H9 (cell line): ENCODE data around the gene MORN1. TPM values are rescaled to one million over a fixed set of nuclear protein-coding genes. Genes with fewer than 3 reads are reported as not detected.

Experiments used
- DNase-seq: peaks from one replicate; pipeline ENCODE4 v3.0.0-alpha.2; 2017
- H2AFZ ChIP-seq: one replicate; pipeline ENCODE4 v1.6.1; 2013; ENCODE audit warnings: mild to moderate bottlenecking, low read length, control low read depth, moderate library complexity
- H2AK5ac ChIP-seq: 2 replicates; pipeline ENCODE4 v1.6.1; 2013; ENCODE audit warnings: low read length, control low read depth, mixed read lengths; ENCODE audit not compliant: insufficient read length
- H2BK120ac ChIP-seq: one replicate; pipeline ENCODE4 v1.6.1; 2013; ENCODE audit warnings: low read depth, mild to moderate bottlenecking, low read length, control low read depth, inconsistent platforms; ENCODE audit not compliant: poor library complexity, severe bottlenecking
- H2BK12ac ChIP-seq: 2 replicates; pipeline ENCODE4 v1.6.1; 2013; ENCODE audit warnings: low read length, control low read depth, mixed read lengths, low read depth; ENCODE audit not compliant: insufficient read length
- H2BK15ac ChIP-seq: 2 replicates; pipeline ENCODE4 v1.6.1; 2013; ENCODE audit warnings: low read depth, low read length, control low read depth
- H2BK20ac ChIP-seq: one replicate; pipeline ENCODE4 v1.6.1; 2013; ENCODE audit warnings: low read depth, mild to moderate bottlenecking, low read length, control low read depth, inconsistent platforms; ENCODE audit not compliant: poor library complexity, severe bottlenecking
- H2BK5ac ChIP-seq: 2 replicates; pipeline ENCODE4 v1.6.1; 2013; ENCODE audit warnings: low read length, control low read depth, mixed read lengths; ENCODE audit not compliant: insufficient read length
- H3K14ac ChIP-seq: 2 replicates; pipeline ENCODE4 v1.6.1; 2013; ENCODE audit warnings: low read length, control low read depth; ENCODE audit not compliant: insufficient read depth
- H3K18ac ChIP-seq: 2 replicates; pipeline ENCODE4 v1.6.1; 2013; ENCODE audit warnings: low read depth, mild to moderate bottlenecking, mixed read lengths, low read length, control low read depth; ENCODE audit not compliant: insufficient read length
- H3K23ac ChIP-seq: 2 replicates; pipeline ENCODE4 v1.6.1; 2013; ENCODE audit warnings: low read length, control low read depth, mixed read lengths, low read depth; ENCODE audit not compliant: insufficient read length
- H3K23me2 ChIP-seq: 2 replicates; pipeline ENCODE4 v1.6.1; 2013; ENCODE audit warnings: low read depth, mild to moderate bottlenecking, mixed read lengths, low read length, control low read depth; ENCODE audit not compliant: insufficient read length, poor library complexity, severe bottlenecking
- H3K27ac ChIP-seq: 2 replicates; pipeline ENCODE4 v1.5.1; 2013; ENCODE audit warnings: low read length, control low read depth, mixed read lengths, low read depth; ENCODE audit not compliant: insufficient read length
- H3K27me3 ChIP-seq: 2 replicates; pipeline ENCODE4 v1.6.1; 2013; ENCODE audit warnings: low read length, control low read depth, inconsistent platforms; ENCODE audit not compliant: insufficient read depth
- H3K4ac ChIP-seq: 2 replicates; pipeline ENCODE4 v1.6.1; 2013; ENCODE audit warnings: low read depth, mild to moderate bottlenecking, control low read depth, inconsistent platforms, low read length, moderate library complexity
- H3K4me1 ChIP-seq: 2 replicates; pipeline ENCODE4 v1.6.1; 2013; ENCODE audit warnings: low read length, control low read depth, inconsistent platforms; ENCODE audit not compliant: insufficient read depth
- H3K4me2 ChIP-seq: 2 replicates; pipeline ENCODE4 v1.6.1; 2013; ENCODE audit warnings: low read length, control low read depth, mixed read lengths; ENCODE audit not compliant: insufficient read length, insufficient read depth
- H3K56ac ChIP-seq: 2 replicates; pipeline ENCODE4 v1.6.1; 2013; ENCODE audit warnings: low read depth, mild to moderate bottlenecking, mixed read lengths, low read length, control low read depth; ENCODE audit not compliant: insufficient read length
- H3K79me1 ChIP-seq: 2 replicates; pipeline ENCODE4 v1.6.1; 2013; ENCODE audit warnings: low read depth, mild to moderate bottlenecking, moderate library complexity, low read length, control low read depth, inconsistent platforms; ENCODE audit not compliant: insufficient read depth, poor library complexity, severe bottlenecking
- H3K79me2 ChIP-seq: 2 replicates; pipeline ENCODE4 v1.6.1; 2013; ENCODE audit warnings: low read length, control low read depth, inconsistent platforms; ENCODE audit not compliant: insufficient read depth
- H3K9ac ChIP-seq: 2 replicates; pipeline ENCODE4 v1.6.1; 2013; ENCODE audit warnings: low read length, control low read depth, mixed read lengths; ENCODE audit not compliant: insufficient read length; ENCODE audit errors: extremely low read depth
- H3K9me3 ChIP-seq: one replicate; pipeline ENCODE4 v1.6.1; 2013; ENCODE audit warnings: low read depth, low read length, inconsistent platforms; ENCODE audit not compliant: control insufficient read depth
- H3T11ph ChIP-seq: one replicate; pipeline ENCODE4 v1.6.1; 2013; ENCODE audit warnings: mild to moderate bottlenecking, low read length, control low read depth, inconsistent platforms
- H4K20me1 ChIP-seq: one replicate; pipeline ENCODE4 v1.6.1; 2013; ENCODE audit not compliant: control insufficient read depth, insufficient read length, insufficient read depth
- H4K5ac ChIP-seq: 2 replicates; pipeline ENCODE4 v1.6.1; 2013; ENCODE audit warnings: low read depth, mild to moderate bottlenecking, mixed read lengths, low read length, control low read depth; ENCODE audit not compliant: insufficient read length
- H4K8ac ChIP-seq: replicated peaks from 2 replicates; pipeline ENCODE4 v1.6.1; 2013; ENCODE audit warnings: low read length, control low read depth, mixed read lengths, low read depth; ENCODE audit not compliant: insufficient read length
- H4K91ac ChIP-seq: 2 replicates; pipeline ENCODE4 v1.6.1; 2013; ENCODE audit warnings: low read depth, mild to moderate bottlenecking, moderate library complexity, mixed read lengths, low read length, control low read depth; ENCODE audit not compliant: insufficient read length
- H3K27ac Mint-ChIP-seq, 3 experiments: 2 replicates in 2 of 3; 3 replicates in 1 of 3; pipeline ENCODE4 v1.8.0; 2020 to 2021; ENCODE audit warnings: mixed read lengths in 3 of 3, mild to moderate bottlenecking in 1 of 3, moderate library complexity in 1 of 3
- H3K27me3 Mint-ChIP-seq: 2 replicates; pipeline ENCODE4 v1.8.0; 2021; ENCODE audit warnings: low read depth, mild to moderate bottlenecking, moderate library complexity, mixed read lengths
- H3K36me3 Mint-ChIP-seq, 3 experiments: 2 replicates in 2 of 3; 3 replicates in 1 of 3; pipeline ENCODE4 v1.8.0; 2020 to 2021; ENCODE audit warnings: low read depth in 3 of 3, mixed read lengths in 3 of 3; ENCODE audit not compliant: insufficient read depth in 1 of 3
- H3K4me1 Mint-ChIP-seq, 2 experiments: 2 replicates each; pipeline ENCODE4 v1.8.0; 2020; ENCODE audit warnings: mixed read lengths in 2 of 2
- H3K4me3 Mint-ChIP-seq, 2 experiments: 2 replicates in 1 of 2; 3 replicates in 1 of 2; pipeline ENCODE4 v1.8.0; 2020 to 2021; ENCODE audit warnings: mild to moderate bottlenecking in 2 of 2, mixed read lengths in 2 of 2, moderate library complexity in 1 of 2
- H3K9me3 Mint-ChIP-seq, 2 experiments: 2 replicates in 1 of 2; 3 replicates in 1 of 2; pipeline ENCODE4 v1.8.0; 2020; ENCODE audit warnings: mild to moderate bottlenecking in 2 of 2, mixed read lengths in 2 of 2, moderate library complexity in 1 of 2
- WGBS: extraction: QIAGEN DNeasy Blood & Tissue Kit; methylation state at CpG from one replicate; pipeline ENCODE4 v1.1.7; 2013; ENCODE audit warnings: missing lambda C conversion rate, low lambda C conversion rate, mixed read lengths; ENCODE audit not compliant: insufficient read length; ENCODE audit errors: extremely low coverage; 5-methylcytosine and 5-hydroxymethylcytosine counted together
- total RNA-seq: library from RNA; stranded (reverse); gene quantifications from 2 replicates; pipeline ENCODE4 v1.2.1, GENCODE V29; 2021
- TF ChIP-seq, protein P1 (sequence below): fragments of 200-600 bp; sonication (generic); conservative IDR thresholded peaks from 3 replicates; pipeline ENCODE4 v1.8.0; 2021; ENCODE audit warnings: antibody characterized with exemption, mild to moderate bottlenecking

Gene MORN1
- total RNA-seq, 1 experiment from 2014 or later: 12.7 TPM

GRCh38 chr1:2386636-2387611, 4.4 kb downstream of the MORN1 start:
- H3K9me3 ChIP-seq: no peaks in the 10 kb centered on the region
- no peak overlapping the region for H3T11ph ChIP-seq
- H2AFZ ChIP-seq: no peak overlapping the region
- peaks cover 0 to 11% (median 0%) of the 10 kb centered on the region in 3 experiments; a peak in 2 of 7 replicates for H3K36me3 Mint-ChIP-seq
- H2BK15ac ChIP-seq: no peak overlapping the region
- H3K79me1 ChIP-seq: no peaks in the 10 kb centered on the region
- no peaks in the 10 kb centered on the region for H3K79me2 ChIP-seq
- H3K4ac ChIP-seq: no peak overlapping the region
- H3K27ac ChIP-seq: no peak overlapping the region
- no peak overlapping the region for H3K4me2 ChIP-seq
- H3K4me1 ChIP-seq: no peaks in the 10 kb centered on the region
- H2BK12ac ChIP-seq: no peak overlapping the region
- H2AK5ac ChIP-seq: no peak overlapping the region
- H3K9me3 Mint-ChIP-seq: no peaks in the 10 kb centered on the region
- no peak overlapping the region for H4K5ac ChIP-seq
- no peak overlapping the region for H2BK20ac ChIP-seq
- no peak overlapping the region for H3K9ac ChIP-seq
- no peak overlapping the region for H2BK5ac ChIP-seq
- no peak overlapping the region for H3K27ac Mint-ChIP-seq
- H3K14ac ChIP-seq: no peak overlapping the region
- no peak overlapping the region for H3K4me3 Mint-ChIP-seq
- DNase-seq: no peak
- H2BK120ac ChIP-seq: no peak overlapping the region
- H3K18ac ChIP-seq: no peak overlapping the region
- no peak overlapping the region for H3K23ac ChIP-seq
- no peaks in the 10 kb centered on the region for H4K20me1 ChIP-seq
- H4K8ac ChIP-seq: no peak overlapping the region
- no CpG with 5 or more reads among the region's 30 CpGs for WGBS
- H3K27me3 ChIP-seq: no peaks in the 10 kb centered on the region
- TF ChIP-seq, protein P1, sequence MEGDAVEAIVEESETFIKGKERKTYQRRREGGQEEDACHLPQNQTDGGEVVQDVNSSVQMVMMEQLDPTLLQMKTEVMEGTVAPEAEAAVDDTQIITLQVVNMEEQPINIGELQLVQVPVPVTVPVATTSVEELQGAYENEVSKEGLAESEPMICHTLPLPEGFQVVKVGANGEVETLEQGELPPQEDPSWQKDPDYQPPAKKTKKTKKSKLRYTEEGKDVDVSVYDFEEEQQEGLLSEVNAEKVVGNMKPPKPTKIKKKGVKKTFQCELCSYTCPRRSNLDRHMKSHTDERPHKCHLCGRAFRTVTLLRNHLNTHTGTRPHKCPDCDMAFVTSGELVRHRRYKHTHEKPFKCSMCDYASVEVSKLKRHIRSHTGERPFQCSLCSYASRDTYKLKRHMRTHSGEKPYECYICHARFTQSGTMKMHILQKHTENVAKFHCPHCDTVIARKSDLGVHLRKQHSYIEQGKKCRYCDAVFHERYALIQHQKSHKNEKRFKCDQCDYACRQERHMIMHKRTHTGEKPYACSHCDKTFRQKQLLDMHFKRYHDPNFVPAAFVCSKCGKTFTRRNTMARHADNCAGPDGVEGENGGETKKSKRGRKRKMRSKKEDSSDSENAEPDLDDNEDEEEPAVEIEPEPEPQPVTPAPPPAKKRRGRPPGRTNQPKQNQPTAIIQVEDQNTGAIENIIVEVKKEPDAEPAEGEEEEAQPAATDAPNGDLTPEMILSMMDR: no peak
- H3K56ac ChIP-seq: no peak overlapping the region
- no peaks in the 10 kb centered on the region for H3K23me2 ChIP-seq
- no peak overlapping the region for H4K91ac ChIP-seq
- peaks cover 5 to 13% of the 10 kb centered on the region in 2 experiments; a peak in 2 of 4 replicates for H3K4me1 Mint-ChIP-seq
- H3K27me3 Mint-ChIP-seq: no peaks in the 10 kb centered on the region
